ENCODE results near the gene BPI.

BPI gene

GRCh38 chr20:38386851-38387250, 82.9 kb downstream of the BPI start:
- Histone ChIP-seq H3K4me3 (replicated peaks; ENCODE audit: low read depth, low read length) (no peak overlapping the region), H3K36me3 (ENCODE audit: control insufficient read depth, insufficient read depth, low read length) (no peaks in the 10 kb centered on the region), H3K27me3 (replicated peaks; ENCODE audit: control insufficient read depth, insufficient read depth, low read length) (no peaks in the 10 kb centered on the region)
- no peak for DNase-seq (ENCODE audit: extremely low read depth, insufficient read length)
- TF ChIP-seq, protein P1, sequence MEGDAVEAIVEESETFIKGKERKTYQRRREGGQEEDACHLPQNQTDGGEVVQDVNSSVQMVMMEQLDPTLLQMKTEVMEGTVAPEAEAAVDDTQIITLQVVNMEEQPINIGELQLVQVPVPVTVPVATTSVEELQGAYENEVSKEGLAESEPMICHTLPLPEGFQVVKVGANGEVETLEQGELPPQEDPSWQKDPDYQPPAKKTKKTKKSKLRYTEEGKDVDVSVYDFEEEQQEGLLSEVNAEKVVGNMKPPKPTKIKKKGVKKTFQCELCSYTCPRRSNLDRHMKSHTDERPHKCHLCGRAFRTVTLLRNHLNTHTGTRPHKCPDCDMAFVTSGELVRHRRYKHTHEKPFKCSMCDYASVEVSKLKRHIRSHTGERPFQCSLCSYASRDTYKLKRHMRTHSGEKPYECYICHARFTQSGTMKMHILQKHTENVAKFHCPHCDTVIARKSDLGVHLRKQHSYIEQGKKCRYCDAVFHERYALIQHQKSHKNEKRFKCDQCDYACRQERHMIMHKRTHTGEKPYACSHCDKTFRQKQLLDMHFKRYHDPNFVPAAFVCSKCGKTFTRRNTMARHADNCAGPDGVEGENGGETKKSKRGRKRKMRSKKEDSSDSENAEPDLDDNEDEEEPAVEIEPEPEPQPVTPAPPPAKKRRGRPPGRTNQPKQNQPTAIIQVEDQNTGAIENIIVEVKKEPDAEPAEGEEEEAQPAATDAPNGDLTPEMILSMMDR (IDR thresholded peaks at IDR 0.05; ENCODE audit: insufficient read depth, low read length, poor library complexity, severe bottlenecking): no peak
